C4-2B (cell line): Measurements from ENCODE around the gene INS.

Source experiments
- ZFX ChIP-seq: fragments of 450-650 bp; IDR thresholded peaks from 2 replicates; pipeline ENCODE4 v1.6.1; 2017
- TF ChIP-seq, protein P1 (sequence below): fragments of 450-650 bp; conservative IDR thresholded peaks from 2 replicates; pipeline ENCODE4 v1.5.1; 2017; ENCODE audit warnings: mild to moderate bottlenecking

DNA sequence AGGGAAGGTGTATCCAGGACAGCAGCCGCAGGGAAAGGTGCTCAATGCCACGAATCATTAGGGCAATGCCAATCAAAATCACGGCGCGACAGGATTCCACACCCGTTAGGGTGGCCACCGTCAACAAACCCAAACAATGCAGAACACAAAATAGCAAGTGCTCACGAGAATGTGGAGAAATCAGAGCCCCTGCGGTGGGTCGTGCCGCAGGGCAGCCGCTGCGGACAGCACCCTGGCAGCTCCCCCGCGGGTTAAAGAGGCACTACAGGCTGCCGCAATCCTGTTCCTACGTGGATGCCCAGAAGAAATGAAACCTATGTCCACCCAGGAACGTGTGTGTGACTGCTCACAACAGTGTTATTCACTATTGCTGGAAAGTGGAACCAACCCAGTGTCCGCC, 27.7 kb upstream of the INS start:
- TF ChIP-seq, protein P1, sequence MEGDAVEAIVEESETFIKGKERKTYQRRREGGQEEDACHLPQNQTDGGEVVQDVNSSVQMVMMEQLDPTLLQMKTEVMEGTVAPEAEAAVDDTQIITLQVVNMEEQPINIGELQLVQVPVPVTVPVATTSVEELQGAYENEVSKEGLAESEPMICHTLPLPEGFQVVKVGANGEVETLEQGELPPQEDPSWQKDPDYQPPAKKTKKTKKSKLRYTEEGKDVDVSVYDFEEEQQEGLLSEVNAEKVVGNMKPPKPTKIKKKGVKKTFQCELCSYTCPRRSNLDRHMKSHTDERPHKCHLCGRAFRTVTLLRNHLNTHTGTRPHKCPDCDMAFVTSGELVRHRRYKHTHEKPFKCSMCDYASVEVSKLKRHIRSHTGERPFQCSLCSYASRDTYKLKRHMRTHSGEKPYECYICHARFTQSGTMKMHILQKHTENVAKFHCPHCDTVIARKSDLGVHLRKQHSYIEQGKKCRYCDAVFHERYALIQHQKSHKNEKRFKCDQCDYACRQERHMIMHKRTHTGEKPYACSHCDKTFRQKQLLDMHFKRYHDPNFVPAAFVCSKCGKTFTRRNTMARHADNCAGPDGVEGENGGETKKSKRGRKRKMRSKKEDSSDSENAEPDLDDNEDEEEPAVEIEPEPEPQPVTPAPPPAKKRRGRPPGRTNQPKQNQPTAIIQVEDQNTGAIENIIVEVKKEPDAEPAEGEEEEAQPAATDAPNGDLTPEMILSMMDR = no peak
- no peak for TF ChIP-seq ZFX
